ENCODE measurements around the gene CPNE2.

The CPNE2 gene

DNA sequence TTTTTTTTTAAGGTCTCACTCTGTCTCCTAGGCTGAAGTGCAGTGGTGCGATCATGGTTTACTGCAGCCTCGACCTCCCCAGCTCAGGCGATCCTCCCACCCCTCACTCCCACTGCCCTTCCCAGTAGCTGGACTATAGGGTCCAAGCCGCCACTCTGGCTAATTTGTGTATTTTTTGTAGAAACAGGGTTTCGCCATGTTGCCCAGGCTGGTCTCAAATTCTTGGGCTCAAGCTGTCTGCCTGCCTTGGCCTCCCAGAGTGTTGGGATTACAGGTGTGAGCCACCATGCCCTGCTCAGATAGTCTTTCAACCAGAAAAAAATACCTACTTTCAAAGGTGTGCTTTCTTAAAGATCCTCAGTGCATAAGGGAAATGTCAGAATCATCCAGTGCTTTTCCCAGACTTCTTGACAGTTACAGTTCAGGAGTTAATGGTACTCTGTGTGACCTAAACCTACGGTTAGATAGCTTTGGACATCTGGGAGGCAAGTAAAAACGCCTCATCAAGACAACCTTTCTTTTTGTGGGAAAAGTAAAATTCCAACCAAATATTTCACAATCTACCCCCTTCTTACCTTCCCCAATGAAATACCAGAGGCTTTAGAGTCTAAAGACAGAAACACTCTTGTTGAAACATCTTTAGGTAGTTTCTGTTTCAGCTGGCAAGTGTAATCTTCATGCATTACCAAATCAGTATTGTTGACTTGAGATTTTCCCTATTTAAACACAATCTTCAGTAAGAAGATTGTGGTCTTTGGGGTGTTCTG lies 100.5 kb downstream of the CPNE2 start:
- DNase-seq (ENCODE audit: low spot score), result no peak

GRCh38 chr16:57194512-57194911 lies 102.1 kb downstream of the CPNE2 start:
- peak; percentile 26 for DNase-seq (ENCODE audit: low spot score)

GRCh38 chr16:57196286-57196685 lies 103.9 kb downstream of the CPNE2 start:
- DNase-seq (ENCODE audit: low spot score), result no peak

GRCh38 chr16:57196753-57197152 lies 104.4 kb downstream of the CPNE2 start:
- DNase-seq (ENCODE audit: low spot score), result peak; percentile 95
